HG02981 (cell line): ENCODE results near the gene DESI2.
A peak's percentile ranks its signal among the peaks of the same experiment; 100 is the strongest.
"Not testable (repeated sequence)": the region's sequence is repeated elsewhere in the genome, so short reads cannot be mapped to it uniquely, and the experiment has no call there.

Experiments used
- ATAC-seq: cut with Tn5 transposase; IDR thresholded peaks from one replicate; pipeline ENCODE4 v1.9.1; 2021; ENCODE audit warnings: mild to moderate bottlenecking, moderate library complexity; ENCODE audit not compliant: unreplicated experiment

Gene DESI2

DNA sequence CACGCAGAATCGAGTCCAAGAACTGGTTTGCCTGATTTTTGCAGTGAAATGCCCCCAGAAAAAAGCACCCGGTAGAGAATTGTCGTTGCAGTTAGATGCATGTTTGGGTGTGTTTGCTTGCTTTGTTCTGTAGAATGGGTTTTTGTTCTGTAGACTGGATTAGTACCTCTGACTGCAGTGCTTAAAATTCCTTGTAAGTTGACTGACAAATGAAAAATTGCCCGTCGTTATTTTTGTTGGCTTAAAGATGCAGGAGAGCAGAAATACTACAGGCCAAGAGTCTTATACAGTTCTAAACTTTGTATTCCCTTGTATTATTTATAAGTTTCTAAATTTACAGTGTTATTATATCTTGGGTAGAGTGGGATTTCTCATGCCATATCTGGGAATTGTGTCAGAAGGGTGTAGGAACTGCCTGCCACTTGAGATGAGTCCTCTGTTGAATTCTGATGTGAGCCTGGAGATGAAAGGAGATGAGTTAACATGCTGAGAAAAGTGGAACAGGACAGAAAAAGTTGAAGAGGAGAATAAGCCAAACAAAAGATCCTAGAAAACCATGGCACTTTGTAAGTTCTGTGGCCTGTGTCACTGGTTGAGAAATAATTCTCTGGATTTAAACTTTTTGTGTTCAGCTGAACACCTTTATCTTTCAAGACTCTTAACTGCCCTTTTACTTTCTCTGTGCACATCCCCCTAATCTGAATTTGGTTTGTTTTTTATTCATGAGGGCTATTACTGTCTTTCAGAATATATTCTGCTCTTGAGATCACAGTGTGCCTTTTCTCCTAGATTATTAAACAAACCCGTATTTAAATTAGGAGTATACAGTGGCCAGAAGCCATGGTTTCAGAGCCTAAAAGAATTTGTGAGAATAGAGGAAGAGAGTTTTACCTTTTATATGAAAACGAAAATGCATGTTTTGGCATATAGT lies 1.4 kb downstream of the DESI2 start:
- no peak for ATAC-seq

GRCh38 chr1:244655186-244655585 lies 2.3 kb downstream of the DESI2 start:
- ATAC-seq: no peak

DNA sequence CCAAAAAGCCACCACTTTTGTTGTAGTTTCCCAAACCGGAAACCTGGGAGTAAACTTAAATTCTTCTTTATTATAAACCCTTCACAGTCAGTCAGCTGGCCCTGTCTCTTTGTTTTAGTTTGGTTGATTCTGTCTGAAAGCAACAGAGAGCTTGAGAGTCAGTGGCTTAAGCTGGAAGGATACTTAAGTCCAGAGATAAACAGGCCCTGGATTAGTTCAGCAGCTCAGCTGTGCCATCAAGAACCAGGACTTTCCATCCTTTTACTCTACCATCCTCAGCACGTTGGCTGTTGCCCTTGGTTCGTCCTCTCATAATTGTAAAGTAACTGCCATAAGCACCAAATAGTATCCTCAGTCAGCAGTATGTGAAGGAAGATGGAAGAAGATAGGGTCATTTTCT lies 4.5 kb downstream of the DESI2 start:
- no peak for ATAC-seq

DNA sequence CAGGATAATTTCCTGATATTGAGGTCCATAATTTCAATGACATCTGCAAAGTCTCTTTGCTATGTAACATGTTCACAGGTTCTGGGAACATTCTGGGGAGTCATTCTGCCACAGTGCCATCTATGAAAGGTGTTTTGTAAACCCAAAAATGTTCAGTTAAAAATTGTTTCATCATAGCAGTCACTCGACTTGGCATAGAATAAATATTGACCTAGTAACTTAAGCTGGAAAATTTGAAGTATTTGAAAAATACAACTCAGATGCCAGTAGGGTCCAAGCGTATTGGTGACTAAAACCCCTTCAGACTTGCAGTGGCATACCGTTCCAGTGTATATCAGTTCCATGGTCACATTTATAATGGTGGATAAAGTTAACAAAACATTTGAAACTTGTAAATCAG lies 6.8 kb downstream of the DESI2 start:
- ATAC-seq: no peak

GRCh38 chr1:244660595-244660994 lies 7.7 kb downstream of the DESI2 start:
- ATAC-seq: no peak

DNA sequence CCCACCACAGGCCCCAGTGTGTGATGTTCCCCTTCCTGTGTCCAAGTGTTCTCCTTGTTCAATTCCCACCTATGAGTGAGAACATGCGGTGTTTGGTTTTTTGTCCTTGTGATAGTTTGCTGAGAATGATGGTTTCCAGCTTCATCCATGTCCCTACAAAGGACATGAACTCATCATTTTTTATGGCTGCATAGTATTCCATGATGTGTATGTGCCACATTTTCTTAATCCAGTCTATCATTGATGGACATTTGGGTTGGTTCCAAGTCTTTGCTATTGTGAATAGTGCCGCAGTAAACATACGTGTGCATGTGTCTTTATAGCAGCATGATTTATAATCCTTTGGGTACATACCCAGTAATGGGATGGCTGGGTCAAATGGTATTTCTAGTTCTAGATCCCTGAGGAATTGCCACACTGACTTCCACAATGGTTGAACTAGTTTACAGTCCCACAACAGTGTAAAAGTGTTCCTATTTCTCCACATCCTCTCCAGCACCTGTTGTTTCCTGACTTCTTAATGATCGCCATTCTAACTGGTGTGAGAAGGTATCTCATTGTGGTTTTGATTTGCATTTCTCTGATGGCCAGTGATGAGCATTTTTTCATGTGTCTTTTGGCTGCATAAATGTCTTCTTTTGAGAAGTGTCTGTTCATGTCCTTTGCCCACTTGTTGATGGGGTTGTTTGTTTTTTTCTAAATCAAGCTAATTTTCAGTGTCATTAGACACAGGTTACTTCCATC lies 8.8 kb downstream of the DESI2 start:
- not testable (repeated sequence) for ATAC-seq

GRCh38 chr1:244662599-244662998 lies 9.7 kb downstream of the DESI2 start:
- no peak for ATAC-seq

- ATAC-seq: no peak
Observed at GRCh38 chr1:244664353-244664752, 11.4 kb downstream of the DESI2 start.

- ATAC-seq: peak; percentile 92
Observed at GRCh38 chr1:244665771-244666217, 12.9 kb downstream of the DESI2 start.

DNA sequence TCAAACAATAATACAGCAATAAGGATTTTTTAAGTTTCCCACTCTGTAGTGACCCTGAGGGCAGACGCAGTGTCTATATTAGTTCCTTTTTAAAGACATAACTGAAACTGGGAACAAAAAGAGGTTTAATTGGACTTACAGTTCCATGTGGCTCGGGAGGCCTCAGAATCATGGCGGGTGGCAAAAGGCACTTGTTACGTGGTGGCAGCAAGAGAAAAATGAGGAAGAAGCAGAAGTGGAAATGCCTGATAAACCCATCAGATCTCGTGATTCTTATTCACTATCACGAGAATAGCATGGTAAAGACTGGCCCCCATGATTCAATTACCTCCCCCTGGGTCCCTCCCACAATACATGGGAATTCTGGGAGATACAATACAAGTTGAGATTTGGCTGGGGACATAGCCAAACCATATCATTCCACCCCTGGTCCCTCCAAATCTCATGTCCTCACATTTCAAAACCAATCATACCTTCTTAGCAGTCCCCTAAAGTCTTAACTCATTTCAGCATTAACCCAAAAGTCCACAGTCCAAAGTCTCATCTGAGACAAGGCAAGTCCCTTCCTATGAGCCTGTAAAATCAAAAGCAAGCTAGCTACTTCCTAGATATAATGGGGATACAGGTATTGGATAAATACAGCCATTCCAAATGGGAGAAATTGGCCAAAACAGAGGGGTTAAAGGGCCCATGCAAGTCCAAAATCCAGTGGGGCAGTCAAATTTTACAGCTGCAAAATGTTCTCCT lies 13.9 kb downstream of the DESI2 start:
- not testable (repeated sequence) for ATAC-seq

DNA sequence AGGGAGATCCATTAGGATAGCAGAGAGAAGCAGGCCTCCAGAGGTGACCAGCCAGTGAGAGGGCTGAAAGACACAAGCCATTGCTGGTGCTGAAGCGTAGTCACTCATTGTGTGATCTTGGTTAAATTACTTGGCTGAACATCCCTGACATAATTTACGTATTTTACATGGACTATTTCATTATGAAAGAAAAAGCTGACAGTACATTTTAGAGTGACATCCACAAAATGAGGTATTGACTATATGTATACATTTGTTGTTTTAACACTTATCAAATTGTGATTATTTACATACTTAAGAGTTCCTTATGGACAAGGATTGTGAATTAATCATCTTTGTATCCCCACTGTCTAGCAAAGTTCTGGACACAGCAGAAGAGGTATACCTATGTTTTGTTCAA lies 14.9 kb downstream of the DESI2 start:
- ATAC-seq: no peak

DNA sequence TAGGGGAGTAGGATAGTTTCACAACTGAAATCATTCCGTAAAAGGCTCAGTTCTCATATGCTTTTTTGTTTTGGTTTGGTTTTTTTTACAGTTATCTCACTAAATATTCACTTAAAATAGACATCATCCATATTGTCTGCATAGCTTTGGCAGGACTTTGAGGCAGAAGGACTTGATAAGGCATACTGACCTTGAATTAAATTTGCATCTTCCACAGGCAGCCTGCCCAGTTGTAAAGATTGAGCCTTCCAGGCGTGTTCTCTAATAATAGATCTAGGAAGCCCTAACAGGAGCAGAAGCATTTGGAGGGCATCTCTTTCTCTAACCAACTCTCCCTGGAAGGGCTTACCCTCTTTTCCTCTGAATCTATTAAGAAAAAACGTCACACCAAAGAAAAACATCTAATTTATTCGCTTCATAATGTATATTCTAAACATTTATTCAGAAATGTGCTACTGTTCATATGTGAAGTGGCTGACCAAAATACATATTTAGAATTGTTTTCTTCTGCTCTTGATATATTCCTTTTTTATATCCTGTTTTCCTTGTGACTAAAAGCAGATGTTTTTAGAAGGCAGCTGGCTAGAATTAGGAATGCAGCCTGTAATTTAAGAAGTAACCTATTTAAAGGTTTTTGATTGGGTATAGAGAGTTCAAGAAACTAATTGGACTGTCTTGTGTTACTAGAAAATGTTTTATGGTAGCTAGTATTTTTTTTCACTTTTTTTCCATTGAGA lies 20.2 kb downstream of the DESI2 start:
- ATAC-seq: no peak

- ATAC-seq: no peak
Observed at GRCh38 chr1:244674446-244674845, 21.5 kb downstream of the DESI2 start.

DNA sequence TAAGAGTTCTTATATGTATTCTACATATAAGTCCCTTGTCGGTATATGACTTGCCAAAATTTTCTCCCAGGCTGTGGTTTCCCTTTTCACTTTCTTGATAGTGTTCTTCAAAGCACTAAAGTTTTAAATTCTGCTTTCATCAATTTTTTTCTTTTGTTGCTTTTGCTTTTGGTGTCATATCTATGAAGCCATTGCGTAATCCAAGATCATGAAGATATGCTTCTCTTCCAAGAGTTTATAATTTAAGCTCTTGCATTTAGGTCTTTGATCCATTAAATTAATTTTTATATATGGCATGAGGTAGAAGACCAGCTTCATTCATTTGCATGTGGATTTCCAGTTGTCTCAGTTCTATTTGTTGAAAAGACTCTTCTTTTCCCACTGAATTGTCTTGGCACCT lies 22.2 kb downstream of the DESI2 start:
- no peak for ATAC-seq

DNA sequence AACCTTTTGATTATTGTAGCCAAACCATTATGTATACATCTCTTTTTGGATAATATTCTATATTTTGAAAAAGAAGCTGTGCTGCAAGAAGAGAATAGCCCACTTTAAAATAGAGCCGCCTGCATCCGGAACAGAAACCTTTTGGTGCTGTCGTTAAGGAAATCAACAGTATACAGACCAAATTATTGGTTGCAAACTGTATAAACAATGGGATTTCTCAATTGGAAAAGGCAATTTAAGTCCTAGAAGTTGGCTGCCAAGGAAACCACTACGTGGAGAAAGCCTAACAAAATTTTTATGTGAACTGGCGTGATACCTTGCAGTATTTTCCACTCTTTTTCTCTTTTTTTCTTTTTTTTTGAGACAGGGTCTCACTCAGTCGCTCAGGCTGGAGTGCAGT lies 25.8 kb downstream of the DESI2 start:
- ATAC-seq: no peak

GRCh38 chr1:244680667-244681066 lies 27.7 kb downstream of the DESI2 start:
- no peak for ATAC-seq

DNA sequence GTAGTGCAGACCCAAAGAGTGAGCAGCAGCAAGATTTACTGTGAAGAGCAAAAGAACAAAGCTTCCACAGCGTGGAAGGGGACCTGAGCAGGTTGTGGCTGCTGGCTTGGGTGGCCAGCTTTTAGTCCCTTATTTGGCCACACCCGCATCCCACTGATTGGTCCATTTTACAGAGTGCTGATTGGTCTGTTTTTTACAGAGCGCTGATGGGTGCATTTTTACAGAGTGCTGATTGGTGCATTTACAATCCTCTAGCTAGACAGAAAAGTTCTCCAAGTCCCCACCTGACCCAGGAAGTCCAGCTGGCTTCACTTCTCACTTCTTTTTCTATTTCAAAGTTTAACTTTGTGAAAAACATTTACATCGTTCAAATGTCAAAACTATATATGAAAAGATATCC lies 29.2 kb downstream of the DESI2 start:
- ATAC-seq: not testable (repeated sequence)

GRCh38 chr1:244695937-244696336 lies 43.0 kb downstream of the DESI2 start:
- ATAC-seq: no peak

DNA sequence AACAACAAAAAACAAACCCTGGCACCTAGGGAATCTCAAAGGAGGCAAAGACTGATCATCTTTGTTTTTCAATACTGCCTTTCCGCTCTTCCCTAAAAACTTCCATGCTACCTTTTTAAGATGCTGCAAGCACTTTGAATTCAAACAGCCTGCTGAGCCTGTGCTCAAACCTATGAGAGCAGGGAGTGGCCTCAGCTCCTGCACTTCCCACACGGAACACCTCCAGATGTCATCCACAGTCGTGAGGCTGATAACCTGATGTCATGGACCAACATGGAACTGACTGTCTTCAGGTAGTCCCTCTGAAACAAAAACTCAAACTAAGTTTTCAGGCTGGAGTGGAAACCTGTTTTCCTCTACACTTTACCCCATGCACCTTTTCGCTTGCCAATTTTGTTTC lies 46.8 kb downstream of the DESI2 start:
- ATAC-seq: no peak

DNA sequence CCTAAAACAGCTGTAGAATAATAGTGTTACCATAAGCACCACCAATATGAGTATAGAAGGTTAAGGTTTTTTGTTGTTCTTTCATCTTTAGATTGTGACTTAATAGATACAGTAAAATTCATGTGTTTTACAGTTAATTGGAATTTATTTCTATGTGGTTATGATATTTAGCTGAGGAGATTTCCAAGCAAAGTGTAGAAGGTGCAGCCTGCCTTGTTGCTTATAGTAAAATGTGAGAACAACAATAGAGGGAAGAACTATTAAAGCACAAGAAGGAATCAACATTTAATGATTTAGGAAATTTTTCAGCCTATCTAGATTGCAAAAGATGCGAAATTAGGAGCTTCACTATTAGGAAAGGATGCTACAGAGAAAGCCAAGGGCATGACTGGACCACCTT lies 47.9 kb downstream of the DESI2 start:
- ATAC-seq: no peak

- no peak for ATAC-seq
Observed at GRCh38 chr1:244702620-244703019, 49.7 kb downstream of the DESI2 start.
